Liver (tissue), 9 donors: ENCODE results near the gene OR5H14. TPM values are rescaled to one million over a fixed set of nuclear protein-coding genes. Genes with fewer than 3 reads are reported as not detected.

Experiments
- DNase-seq: peaks from one replicate; pipeline ENCODE4 v3.0.0-alpha.2; 2017; ENCODE audit warnings: low spot score
- H3K27ac ChIP-seq, 2 donors: one replicate each; pipeline ENCODE4 v1.7.0; 2013; ENCODE audit warnings: inconsistent platforms in 2 of 2, low read length in 2 of 2, control low read depth in 1 of 2, low read depth in 1 of 2, mild to moderate bottlenecking in 1 of 2
- H3K27me3 ChIP-seq, 4 donors: one replicate each; pipeline versions ENCODE4 v1.6.1 to v1.7.0; 2013; ENCODE audit warnings: low read length in 3 of 4, inconsistent platforms in 1 of 4, mild to moderate bottlenecking in 1 of 4, moderate library complexity in 1 of 4; ENCODE audit not compliant: control insufficient read depth in 4 of 4, insufficient read depth in 4 of 4
- H3K36me3 ChIP-seq, 4 donors: one replicate each; pipeline versions ENCODE4 v1.6.1 to v1.7.0; 2013; ENCODE audit warnings: low read length in 3 of 4, mild to moderate bottlenecking in 3 of 4, low read depth in 1 of 4, moderate library complexity in 1 of 4; ENCODE audit not compliant: control insufficient read depth in 4 of 4, insufficient read depth in 3 of 4
- H3K4me1 ChIP-seq, 4 donors: one replicate each; pipeline versions ENCODE4 v1.6.1 to v1.7.0; 2013; ENCODE audit warnings: low read length in 3 of 4, mild to moderate bottlenecking in 3 of 4, moderate library complexity in 1 of 4; ENCODE audit not compliant: control insufficient read depth in 4 of 4, insufficient read depth in 4 of 4
- H3K4me3 ChIP-seq, 3 donors: one replicate each; pipeline versions ENCODE4 v1.6.1 to v1.7.0; 2013; ENCODE audit warnings: low read length in 3 of 3, control low read depth in 1 of 3, low read depth in 1 of 3, mild to moderate bottlenecking in 1 of 3
- H3K9ac ChIP-seq, 2 donors: one replicate each; pipeline ENCODE4 v1.7.0; 2013; ENCODE audit warnings: low read length in 2 of 2, mild to moderate bottlenecking in 2 of 2, moderate library complexity in 2 of 2, control low read depth in 1 of 2, low read depth in 1 of 2
- H3K9me3 ChIP-seq, 4 donors: one replicate each; pipeline versions ENCODE4 v1.6.1 to v1.7.0; 2013; ENCODE audit warnings: low read length in 3 of 4; ENCODE audit not compliant: control insufficient read depth in 4 of 4
- ATF3 ChIP-seq: IDR thresholded peaks from 2 replicates; pipeline ENCODE4 v1.6.1; 2016; ENCODE audit warnings: antibody characterized with exemption
- CTCF ChIP-seq: fragments of 150-350 bp; IDR thresholded peaks from 2 replicates; pipeline ENCODE4 v1.5.1; 2017; ENCODE audit warnings: improper control_type of control experiment, low read depth, low read length; ENCODE audit not compliant: missing input control
- EGR1 ChIP-seq, 2 donors: IDR thresholded peaks; 2 replicates each; pipeline ENCODE4 v1.6.1; 2016 to 2018; ENCODE audit warnings: antibody characterized with exemption in 2 of 2, low read depth in 2 of 2
- FOXA1 ChIP-seq: IDR thresholded peaks from 2 replicates; pipeline ENCODE4 v1.6.1; 2016; ENCODE audit warnings: antibody characterized with exemption
- FOXA2 ChIP-seq: IDR thresholded peaks from 2 replicates; pipeline ENCODE4 v1.6.1; 2016; ENCODE audit warnings: antibody characterized with exemption
- GABPA ChIP-seq, 2 donors: IDR thresholded peaks in 1 of 2; conservative IDR thresholded peaks in 1 of 2; 2 replicates each; pipeline ENCODE4 v1.6.1; 2016; ENCODE audit warnings: antibody characterized with exemption in 2 of 2, mild to moderate bottlenecking in 1 of 2, moderate library complexity in 1 of 2
- HNF4A ChIP-seq, 2 donors: conservative IDR thresholded peaks; 2 replicates each; pipeline ENCODE4 v1.6.1; 2016; ENCODE audit warnings: antibody characterized with exemption in 2 of 2, mild to moderate bottlenecking in 2 of 2
- HNF4G ChIP-seq: IDR thresholded peaks from 2 replicates; pipeline ENCODE4 v1.6.1; 2016; ENCODE audit warnings: antibody characterized with exemption
- JUND ChIP-seq, 2 donors: IDR thresholded peaks; 2 replicates each; pipeline ENCODE4 v1.6.1; 2016; ENCODE audit warnings: antibody characterized with exemption in 2 of 2
- MAX ChIP-seq: IDR thresholded peaks from 2 replicates; pipeline ENCODE4 v1.6.1; 2016; ENCODE audit warnings: antibody characterized with exemption
- NR2F2 ChIP-seq: IDR thresholded peaks from 2 replicates; pipeline ENCODE4 v1.6.1; 2016; ENCODE audit warnings: antibody characterized with exemption
- RAD21 ChIP-seq, 2 donors: IDR thresholded peaks; 2 replicates each; pipeline ENCODE4 v1.6.1; 2016; ENCODE audit warnings: antibody characterized with exemption in 2 of 2, mild to moderate bottlenecking in 2 of 2
- RXRA ChIP-seq, 2 donors: IDR thresholded peaks; 2 replicates each; pipeline ENCODE4 v1.6.1; 2017 to 2018; ENCODE audit warnings: antibody characterized with exemption in 2 of 2, mild to moderate bottlenecking in 1 of 2
- SP1 ChIP-seq: IDR thresholded peaks from 2 replicates; pipeline ENCODE4 v1.6.1; 2018; ENCODE audit warnings: antibody characterized with exemption, mild to moderate bottlenecking
- TAF1 ChIP-seq: conservative IDR thresholded peaks from 2 replicates; pipeline ENCODE4 v1.6.1; 2016; ENCODE audit warnings: antibody characterized with exemption, mild to moderate bottlenecking
- YY1 ChIP-seq: IDR thresholded peaks from 2 replicates; pipeline ENCODE4 v1.6.1; 2016; ENCODE audit warnings: antibody characterized with exemption, mild to moderate bottlenecking
- WGBS: extraction: QIAGEN DNeasy Blood & Tissue Kit; methylation state at CpG from one replicate; pipeline ENCODE4 v1.1.7; 2013; 5-methylcytosine and 5-hydroxymethylcytosine counted together
- polyA plus RNA-seq, 2 donors: library from polyadenylated mRNA; stranded (reverse) in 1 of 2; unstranded in 1 of 2; fragments of 200-250 nt in 1 of 2; fragments of >200 nt in 1 of 2; fragmentation: Nextera tagmentation in 1 of 2; extraction: Ambion mirVana in 1 of 2; gene quantifications; one replicate each; pipeline versions ENCODE4 v1.2.1 to v1.2.3, GENCODE V29; 2013 to 2015
- total RNA-seq, 2 donors: library from RNA; depleted of rRNA; stranded (reverse); fragments of >200 nt; gene quantifications; one replicate each; pipeline ENCODE4 v1.2.3, GENCODE V29; 2014
- TF ChIP-seq, protein P1 (sequence below): IDR thresholded peaks from 2 replicates; pipeline ENCODE4 v1.6.1; 2016; ENCODE audit warnings: antibody characterized with exemption, mild to moderate bottlenecking
- TF ChIP-seq, protein P2 (sequence below): IDR thresholded peaks from 2 replicates; pipeline ENCODE4 v1.6.1; 2016; ENCODE audit warnings: antibody characterized with exemption
- donor health status: healthy.
- donor health status: healthy.
- donor health status: healthy.
- donor health status: healthy.
- donor health status: healthy.

OR5H14 gene
- total RNA-seq (not detected), polyA plus RNA-seq (not detected)

GRCh38 chr3:98147179-98147578 lies at the start of gene OR5H14:
OR5H14 (plus strand) TSS chr3:98147479; CDS start chr3:98149386, 1,907 bp downstream.
- no peak for TF ChIP-seq FOXA2
- no peak for TF ChIP-seq YY1
- no peak for TF ChIP-seq CTCF
- Histone ChIP-seq H3K9me3 (no peaks in the 10 kb centered on the region), H3K9ac (no peak within 1 kb of the TSS), H3K4me1 (no peaks in the 10 kb centered on the region), H3K27me3 (peaks cover 0 to 3% (median 0%) of the 10 kb centered on the region in 4 donors), H3K27ac (no peak within 1 kb of the TSS), H3K36me3 (no peaks in the 10 kb centered on the region), H3K4me3 (no peak within 1 kb of the TSS)
- WGBS, result 55% methylated on average over 1 of the region's 1 CpG
- no peak for DNase-seq

DNA sequence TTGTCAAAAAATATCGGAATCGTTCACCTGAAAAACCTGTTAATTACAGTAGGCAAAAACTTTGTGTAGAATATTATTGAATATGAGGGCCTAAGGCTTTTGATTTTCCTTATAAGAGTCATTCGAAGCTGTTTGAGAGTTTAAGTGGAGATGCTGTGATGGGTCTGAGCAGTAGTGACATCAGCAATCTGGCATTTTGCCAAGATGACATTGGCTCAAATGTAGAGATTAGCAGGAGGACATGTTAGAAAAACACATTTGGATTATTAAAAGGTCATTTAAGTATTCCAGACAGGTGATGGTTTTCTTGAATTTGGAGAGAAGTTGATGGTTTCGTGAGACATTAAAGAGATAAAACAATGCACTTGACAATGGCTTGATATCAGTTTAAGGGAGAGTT lies 47.4 kb upstream of the OR5H14 start:
- 85% methylated on average over 4 of the region's 4 CpGs for WGBS
- H3K4me3 ChIP-seq, result no peak overlapping the region
- H3K4me1 ChIP-seq, result no peaks in the 10 kb centered on the region
- no peaks in the 10 kb centered on the region for H3K9me3 ChIP-seq
- no peak for DNase-seq
- no peaks in the 10 kb centered on the region for H3K27me3 ChIP-seq
- no peak overlapping the region for H3K9ac ChIP-seq
- H3K36me3 ChIP-seq, result no peaks in the 10 kb centered on the region
- no peak for TF ChIP-seq HNF4A (conservative IDR thresholded peaks at IDR 0.05)
- TF ChIP-seq EGR1 (IDR thresholded peaks at IDR 0.05; ENCODE audit: low read depth in 2 of 2), result no peak
- no peak for TF ChIP-seq ATF3
- TF ChIP-seq TAF1, result no peak
- no peak for TF ChIP-seq SP1
- no peak for TF ChIP-seq RXRA (IDR thresholded peaks at IDR 0.05)
- TF ChIP-seq, protein P1, sequence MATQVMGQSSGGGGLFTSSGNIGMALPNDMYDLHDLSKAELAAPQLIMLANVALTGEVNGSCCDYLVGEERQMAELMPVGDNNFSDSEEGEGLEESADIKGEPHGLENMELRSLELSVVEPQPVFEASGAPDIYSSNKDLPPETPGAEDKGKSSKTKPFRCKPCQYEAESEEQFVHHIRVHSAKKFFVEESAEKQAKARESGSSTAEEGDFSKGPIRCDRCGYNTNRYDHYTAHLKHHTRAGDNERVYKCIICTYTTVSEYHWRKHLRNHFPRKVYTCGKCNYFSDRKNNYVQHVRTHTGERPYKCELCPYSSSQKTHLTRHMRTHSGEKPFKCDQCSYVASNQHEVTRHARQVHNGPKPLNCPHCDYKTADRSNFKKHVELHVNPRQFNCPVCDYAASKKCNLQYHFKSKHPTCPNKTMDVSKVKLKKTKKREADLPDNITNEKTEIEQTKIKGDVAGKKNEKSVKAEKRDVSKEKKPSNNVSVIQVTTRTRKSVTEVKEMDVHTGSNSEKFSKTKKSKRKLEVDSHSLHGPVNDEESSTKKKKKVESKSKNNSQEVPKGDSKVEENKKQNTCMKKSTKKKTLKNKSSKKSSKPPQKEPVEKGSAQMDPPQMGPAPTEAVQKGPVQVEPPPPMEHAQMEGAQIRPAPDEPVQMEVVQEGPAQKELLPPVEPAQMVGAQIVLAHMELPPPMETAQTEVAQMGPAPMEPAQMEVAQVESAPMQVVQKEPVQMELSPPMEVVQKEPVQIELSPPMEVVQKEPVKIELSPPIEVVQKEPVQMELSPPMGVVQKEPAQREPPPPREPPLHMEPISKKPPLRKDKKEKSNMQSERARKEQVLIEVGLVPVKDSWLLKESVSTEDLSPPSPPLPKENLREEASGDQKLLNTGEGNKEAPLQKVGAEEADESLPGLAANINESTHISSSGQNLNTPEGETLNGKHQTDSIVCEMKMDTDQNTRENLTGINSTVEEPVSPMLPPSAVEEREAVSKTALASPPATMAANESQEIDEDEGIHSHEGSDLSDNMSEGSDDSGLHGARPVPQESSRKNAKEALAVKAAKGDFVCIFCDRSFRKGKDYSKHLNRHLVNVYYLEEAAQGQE, result no peak
- no peak for TF ChIP-seq CTCF
- TF ChIP-seq, protein P2, sequence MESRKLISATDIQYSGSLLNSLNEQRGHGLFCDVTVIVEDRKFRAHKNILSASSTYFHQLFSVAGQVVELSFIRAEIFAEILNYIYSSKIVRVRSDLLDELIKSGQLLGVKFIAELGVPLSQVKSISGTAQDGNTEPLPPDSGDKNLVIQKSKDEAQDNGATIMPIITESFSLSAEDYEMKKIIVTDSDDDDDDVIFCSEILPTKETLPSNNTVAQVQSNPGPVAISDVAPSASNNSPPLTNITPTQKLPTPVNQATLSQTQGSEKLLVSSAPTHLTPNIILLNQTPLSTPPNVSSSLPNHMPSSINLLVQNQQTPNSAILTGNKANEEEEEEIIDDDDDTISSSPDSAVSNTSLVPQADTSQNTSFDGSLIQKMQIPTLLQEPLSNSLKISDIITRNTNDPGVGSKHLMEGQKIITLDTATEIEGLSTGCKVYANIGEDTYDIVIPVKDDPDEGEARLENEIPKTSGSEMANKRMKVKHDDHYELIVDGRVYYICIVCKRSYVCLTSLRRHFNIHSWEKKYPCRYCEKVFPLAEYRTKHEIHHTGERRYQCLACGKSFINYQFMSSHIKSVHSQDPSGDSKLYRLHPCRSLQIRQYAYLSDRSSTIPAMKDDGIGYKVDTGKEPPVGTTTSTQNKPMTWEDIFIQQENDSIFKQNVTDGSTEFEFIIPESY, result no peak
- no peak for TF ChIP-seq RAD21 (IDR thresholded peaks at IDR 0.05)
- no peak for TF ChIP-seq NR2F2
- no peak for TF ChIP-seq JUND (IDR thresholded peaks at IDR 0.05)
- no peak for TF ChIP-seq YY1
- TF ChIP-seq GABPA (IDR thresholded peaks at IDR 0.05 in 1 of 2, conservative IDR thresholded peaks at IDR 0.05 in 1 of 2), result no peak
- TF ChIP-seq FOXA1, result no peak
- no peak for TF ChIP-seq FOXA2
- no peak for TF ChIP-seq MAX
- TF ChIP-seq HNF4G, result no peak
- H3K27ac ChIP-seq, result no peak overlapping the region
